Glutamatergic neuron (in vitro differentiated cells): Measurements from ENCODE around the gene SIRPB1. TPM values are rescaled to one million over a fixed set of nuclear protein-coding genes. Genes with fewer than 3 reads are reported as not detected.
A peak's percentile ranks its signal among the peaks of the same experiment; 100 is the strongest.

Experiments used
- DNase-seq: peaks from one replicate; pipeline ENCODE4 v3.0.0; 2022
- H3K27ac Mint-ChIP-seq: one replicate; pipeline ENCODE4 v1.8.0; 2020; ENCODE audit warnings: mild to moderate bottlenecking, mixed read lengths, inconsistent platforms; ENCODE audit not compliant: unreplicated experiment
- H3K27me3 Mint-ChIP-seq: one replicate; pipeline ENCODE4 v1.8.0; 2020; ENCODE audit warnings: mild to moderate bottlenecking, moderate library complexity, mixed read lengths, inconsistent platforms; ENCODE audit not compliant: unreplicated experiment
- H3K36me3 Mint-ChIP-seq: one replicate; pipeline ENCODE4 v1.8.0; 2020; ENCODE audit warnings: mild to moderate bottlenecking, mixed read lengths, inconsistent platforms; ENCODE audit not compliant: unreplicated experiment
- H3K4me1 Mint-ChIP-seq: one replicate; pipeline ENCODE4 v1.8.0; 2020; ENCODE audit warnings: mild to moderate bottlenecking, low read depth, mixed read lengths, inconsistent platforms; ENCODE audit not compliant: unreplicated experiment
- H3K4me3 Mint-ChIP-seq: one replicate; pipeline ENCODE4 v1.8.0; 2020; ENCODE audit warnings: mild to moderate bottlenecking, mixed read lengths, inconsistent platforms; ENCODE audit not compliant: unreplicated experiment
- H3K9me3 Mint-ChIP-seq: one replicate; pipeline ENCODE4 v1.8.0; 2020; ENCODE audit warnings: mild to moderate bottlenecking, moderate library complexity, mixed read lengths, inconsistent platforms; ENCODE audit not compliant: unreplicated experiment
- long read RNA-seq: library from polyadenylated mRNA; unstranded; transcript quantifications from one replicate; pipeline ENCODE4 v2.0.0, GENCODE V29; 2020; ENCODE audit not compliant: unreplicated experiment
- total RNA-seq: library from RNA; stranded (reverse); fragmentation: NEBNext Ultra II Directional; extraction: Animal tissue kit (Norgen Biotek cat#: 25700); gene quantifications from one replicate; pipeline ENCODE4 v1.2.1, GENCODE V29; 2021; ENCODE audit not compliant: unreplicated experiment
- TF ChIP-seq, protein P1 (sequence below): fragments of 200-600 bp; sonication (generic); IDR thresholded peaks from one replicate; pipeline ENCODE4 v1.5.0; 2021; ENCODE audit not compliant: partially characterized antibody, unreplicated experiment

Gene SIRPB1
- not detected for total RNA-seq
- long read RNA-seq, result 0 reads

DNA sequence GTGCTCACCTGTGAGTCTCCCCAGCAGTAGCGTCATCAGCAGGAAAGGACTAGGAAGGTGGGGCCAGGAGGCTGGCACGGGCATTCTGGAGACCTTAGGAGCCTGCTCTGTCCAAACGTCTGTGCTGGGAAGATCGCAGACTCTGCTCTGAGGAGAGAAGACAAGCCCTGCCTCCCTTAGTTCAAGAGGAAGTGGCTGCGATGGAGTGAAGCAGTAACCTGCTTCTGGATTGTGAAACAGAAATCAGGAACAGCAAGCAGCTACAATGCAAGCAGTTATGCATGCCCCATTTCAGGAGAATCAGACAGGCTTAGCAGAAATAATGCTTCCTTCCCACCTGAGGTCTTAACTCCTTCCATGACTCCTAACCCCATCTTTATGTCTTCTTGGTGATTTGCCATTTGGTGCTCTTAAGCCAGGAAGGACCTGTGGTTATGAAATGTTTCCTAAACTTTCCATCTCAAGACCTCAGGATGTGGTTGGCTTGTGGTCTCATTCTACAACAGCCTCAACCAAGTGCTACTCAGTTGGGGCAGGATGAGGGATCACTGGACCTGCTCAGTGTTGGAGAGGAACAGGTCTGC lies at the start of gene SIRPB1:
Gene SIRPB1 (minus strand): TSS at position 149 of the 584 bp plus-strand sequence. CDS start 65 bp downstream, at position 84.
- no peak for DNase-seq
- TF ChIP-seq, protein P1, sequence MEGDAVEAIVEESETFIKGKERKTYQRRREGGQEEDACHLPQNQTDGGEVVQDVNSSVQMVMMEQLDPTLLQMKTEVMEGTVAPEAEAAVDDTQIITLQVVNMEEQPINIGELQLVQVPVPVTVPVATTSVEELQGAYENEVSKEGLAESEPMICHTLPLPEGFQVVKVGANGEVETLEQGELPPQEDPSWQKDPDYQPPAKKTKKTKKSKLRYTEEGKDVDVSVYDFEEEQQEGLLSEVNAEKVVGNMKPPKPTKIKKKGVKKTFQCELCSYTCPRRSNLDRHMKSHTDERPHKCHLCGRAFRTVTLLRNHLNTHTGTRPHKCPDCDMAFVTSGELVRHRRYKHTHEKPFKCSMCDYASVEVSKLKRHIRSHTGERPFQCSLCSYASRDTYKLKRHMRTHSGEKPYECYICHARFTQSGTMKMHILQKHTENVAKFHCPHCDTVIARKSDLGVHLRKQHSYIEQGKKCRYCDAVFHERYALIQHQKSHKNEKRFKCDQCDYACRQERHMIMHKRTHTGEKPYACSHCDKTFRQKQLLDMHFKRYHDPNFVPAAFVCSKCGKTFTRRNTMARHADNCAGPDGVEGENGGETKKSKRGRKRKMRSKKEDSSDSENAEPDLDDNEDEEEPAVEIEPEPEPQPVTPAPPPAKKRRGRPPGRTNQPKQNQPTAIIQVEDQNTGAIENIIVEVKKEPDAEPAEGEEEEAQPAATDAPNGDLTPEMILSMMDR, result no peak
- Mint-ChIP-seq H3K4me3 (no peak within 1 kb of the TSS), H3K36me3 (no peaks in the 10 kb centered on the region), H3K4me1 (no peaks in the 10 kb centered on the region), H3K27me3 (peaks cover 4% of the 10 kb centered on the region), H3K27ac (no peak within 1 kb of the TSS), H3K9me3 (no peaks in the 10 kb centered on the region)

DNA sequence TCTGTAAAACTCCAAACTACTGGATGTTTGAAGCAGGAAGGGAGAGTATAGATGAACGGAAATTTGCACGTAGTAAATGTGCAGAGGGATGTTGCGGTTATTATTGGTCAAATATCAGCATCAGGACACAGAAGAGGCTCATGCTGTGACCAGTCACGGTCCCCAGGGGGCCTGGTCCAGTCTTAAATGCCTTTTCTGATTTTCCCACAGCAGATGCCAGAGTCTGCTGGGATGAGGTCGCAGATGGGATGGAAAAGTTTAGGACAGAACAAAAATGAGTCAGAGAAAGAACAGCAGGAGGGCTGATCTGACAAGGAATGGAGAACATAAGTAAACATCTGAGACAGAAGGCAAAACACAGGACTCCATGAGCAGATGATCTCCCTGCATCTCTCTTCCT lies 49.5 kb upstream of the SIRPB1 start:
- H3K36me3 Mint-ChIP-seq, result peaks cover 8% of the 10 kb centered on the region
- H3K27me3 Mint-ChIP-seq, result peaks cover 5% of the 10 kb centered on the region
- H3K9me3 Mint-ChIP-seq, result peaks cover 9% of the 10 kb centered on the region
- H3K4me1 Mint-ChIP-seq, result peaks cover 12% of the 10 kb centered on the region
- peak overlapping the region; percentile 21 for H3K4me3 Mint-ChIP-seq
- peak overlapping the region; percentile 41 for H3K27ac Mint-ChIP-seq
- TF ChIP-seq, protein P1, result no peak
- DNase-seq, result peak; percentile 52

DNA sequence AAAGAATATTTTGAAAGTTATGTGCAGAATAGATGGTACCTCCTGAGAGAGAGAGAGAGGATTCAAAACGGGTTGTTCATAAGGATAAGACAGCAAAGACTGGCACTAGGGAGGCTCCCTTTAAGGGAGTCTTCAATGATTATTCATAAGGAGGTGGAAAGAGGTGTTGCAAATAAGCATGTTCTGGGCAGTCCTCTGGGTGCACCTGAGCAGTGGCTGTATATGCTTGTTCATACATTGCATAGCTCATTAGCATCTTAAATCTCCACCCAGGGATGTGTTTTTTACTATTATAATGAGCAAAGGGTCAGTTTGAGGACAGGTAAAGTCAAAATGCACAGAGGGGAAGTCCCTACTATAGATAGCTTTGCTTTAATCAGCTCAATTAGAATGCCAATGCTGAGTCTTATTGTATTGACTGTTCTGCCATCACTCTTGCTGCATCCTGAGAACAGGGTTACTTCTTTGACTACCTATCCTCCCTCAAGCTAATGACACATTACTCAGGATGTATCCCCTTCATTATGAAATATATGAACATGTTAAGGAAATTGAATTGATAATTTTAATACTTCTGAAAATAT lies 47.8 kb upstream of the SIRPB1 start:
- TF ChIP-seq, protein P1, result no peak
- no peak for DNase-seq
- Mint-ChIP-seq H3K27ac (no peak overlapping the region), H3K4me3 (no peak overlapping the region), H3K9me3 (peaks cover 11% of the 10 kb centered on the region), H3K27me3 (peaks cover 8% of the 10 kb centered on the region), H3K4me1 (peaks cover 12% of the 10 kb centered on the region), H3K36me3 (peaks cover 8% of the 10 kb centered on the region)

DNA sequence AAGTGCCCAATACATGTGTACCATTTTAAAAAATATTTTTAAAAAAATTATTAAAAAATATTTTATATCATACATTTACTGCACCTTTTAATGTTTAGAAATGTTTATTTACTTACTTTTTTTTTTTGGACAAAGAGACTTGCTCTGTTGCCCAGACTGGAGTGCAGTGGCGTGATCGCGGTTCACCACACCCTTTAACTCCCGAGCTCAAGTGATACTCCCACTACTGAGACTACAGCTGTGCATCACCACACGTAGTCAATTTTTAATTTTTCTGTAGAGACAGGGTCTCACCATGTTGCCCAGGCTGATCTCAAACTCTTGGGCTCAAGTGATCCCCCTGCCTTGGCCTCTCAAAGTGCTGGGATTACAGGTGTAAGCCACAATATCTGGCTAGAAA lies 47.0 kb upstream of the SIRPB1 start:
- Mint-ChIP-seq H3K4me1 (peaks cover 12% of the 10 kb centered on the region), H3K27me3 (peaks cover 8% of the 10 kb centered on the region), H3K27ac (no peak overlapping the region), H3K36me3 (peaks cover 2% of the 10 kb centered on the region), H3K4me3 (no peak overlapping the region), H3K9me3 (peaks cover 11% of the 10 kb centered on the region)
- DNase-seq, result no peak
- TF ChIP-seq, protein P1, result no peak

DNA sequence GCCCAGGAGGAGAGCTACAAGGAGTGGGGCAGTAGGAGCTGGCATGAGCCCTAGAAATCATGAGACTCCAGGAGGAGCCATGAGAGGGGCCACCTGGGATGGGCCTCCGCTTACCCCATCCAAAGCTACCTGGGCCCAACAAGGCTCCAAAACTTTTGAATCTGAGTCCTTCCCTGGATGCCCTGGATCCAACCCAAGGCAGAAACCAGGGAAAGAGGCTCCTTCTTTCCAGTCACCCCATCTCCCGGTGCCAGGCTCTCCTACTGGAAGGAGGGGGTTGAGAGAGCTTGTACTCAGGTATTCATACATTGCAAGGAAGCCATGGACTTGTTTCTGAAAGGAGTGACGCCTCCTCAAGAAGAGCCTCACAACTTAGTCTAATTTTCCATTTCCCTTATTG lies 45.5 kb upstream of the SIRPB1 start:
- TF ChIP-seq, protein P1, result no peak
- H3K27me3 Mint-ChIP-seq, result peaks cover 8% of the 10 kb centered on the region
- no peaks in the 10 kb centered on the region for H3K36me3 Mint-ChIP-seq
- H3K4me1 Mint-ChIP-seq, result peaks cover 12% of the 10 kb centered on the region
- H3K27ac Mint-ChIP-seq, result no peak overlapping the region
- no peak overlapping the region for H3K4me3 Mint-ChIP-seq
- peaks cover 9% of the 10 kb centered on the region for H3K9me3 Mint-ChIP-seq
- no peak for DNase-seq
